Stomach (tissue), 9 donors: ENCODE data around the gene KLHL10. TPM values are rescaled to one million over a fixed set of nuclear protein-coding genes. Genes with fewer than 3 reads are reported as not detected.
"Not testable (repeated sequence)": the region's sequence is repeated elsewhere in the genome, so short reads cannot be mapped to it uniquely, and the experiment has no call there.

Source experiments
- DNase-seq, 2 donors: peaks; one replicate each; pipeline versions ENCODE4 v3.0.0 to v3.0.0-alpha.2; 2013 to 2019
- H3K27ac ChIP-seq, 5 donors: fragments of 200-600 bp in 4 of 5; sonication (generic) in 4 of 5; one replicate each; pipeline ENCODE4 v1.5.1; 2013 to 2019; ENCODE audit warnings: mild to moderate bottlenecking in 1 of 5, moderate library complexity in 1 of 5
- H3K27me3 ChIP-seq, 3 donors: fragments of 200-600 bp; sonication (generic); one replicate each; pipeline ENCODE4 v1.5.1; 2017 to 2019; ENCODE audit warnings: mixed run types in 1 of 3
- H3K36me3 ChIP-seq, 4 donors: fragments of 200-600 bp; sonication (generic); 1 replicate in 3 of 4; 2 replicates in 1 of 4; pipeline ENCODE4 v1.5.1; 2016 to 2019
- H3K4me1 ChIP-seq, 4 donors: fragments of 200-600 bp; sonication (generic); one replicate each; pipeline ENCODE4 v1.5.1; 2016 to 2019
- H3K4me3 ChIP-seq, 4 donors: fragments of 200-600 bp; sonication (generic) in 3 of 4; one replicate each; pipeline ENCODE4 v1.5.1; 2016 to 2019; ENCODE audit warnings: mild to moderate bottlenecking in 1 of 4
- H3K9me3 ChIP-seq, 4 donors: fragments of 200-600 bp; sonication (generic); one replicate each; pipeline ENCODE4 v1.5.1; 2016 to 2019
- CTCF ChIP-seq, 7 experiments: fragments of 450-650 bp in 4 of 7; fragments of 200-600 bp in 3 of 7; sonication (generic) in 3 of 7; IDR thresholded peaks; one replicate each; pipeline ENCODE4 v1.5.1; 2016 to 2019; ENCODE audit warnings: antibody characterized with exemption in 7 of 7, control low read depth in 2 of 7, mild to moderate bottlenecking in 1 of 7
- EP300 ChIP-seq: sonication (generic); formaldehyde crosslinking; IDR thresholded peaks from one replicate; pipeline ENCODE4 v1.6.1; 2017; ENCODE audit warnings: antibody characterized with exemption
- POLR2A ChIP-seq, 4 donors: fragments of 450-650 bp; IDR thresholded peaks; one replicate each; pipeline ENCODE4 v1.6.1; 2016; ENCODE audit warnings: antibody characterized with exemption in 4 of 4, control low read depth in 2 of 4, mild to moderate bottlenecking in 1 of 4, moderate library complexity in 1 of 4
- POLR2AphosphoS5 ChIP-seq, 3 donors: sonication (generic); formaldehyde crosslinking; IDR thresholded peaks; one replicate each; pipeline ENCODE4 v1.6.1; 2016; ENCODE audit warnings: antibody characterized with exemption in 3 of 3
- WGBS, 5 donors: extraction: QIAGEN DNeasy Blood & Tissue Kit in 3 of 5; methylation state at CpG; one replicate each; pipeline versions ENCODE4 v1.1.5 to v1.1.7; 2013 to 2018; 5-methylcytosine and 5-hydroxymethylcytosine counted together
- intact Hi-C: fragments of 100-400 bp; cut with DNase I; formaldehyde crosslinking; loops from one replicate; pipeline ENCODE4 v1.15.1; 2023; ENCODE audit warnings: low total_unique reads
- polyA plus RNA-seq, 3 donors: library from polyadenylated mRNA; stranded (reverse); fragments of 200-250 nt; gene quantifications; one replicate each; pipeline ENCODE4 v1.2.3, GENCODE V29; 2013
- total RNA-seq, 5 donors: library from RNA; depleted of rRNA; stranded (reverse); fragments of >200 nt; gene quantifications; one replicate each; pipeline versions ENCODE4 v1.1.0 to v1.2.3, GENCODE V29; 2014 to 2016
- donor health status: healthy with polysubstance abuse.
- donor health status: Bipolar disorder and iron deficiency.
- donor health status: healthy.

The KLHL10 gene
- total and polyA plus RNA-seq, 8 donors = 0.23 to 1.1 TPM; not detected in 6

- H3K36me3 ChIP-seq = peaks cover 61 to 96% (median 94%) of the 10 kb centered on the region in 4 donors
Observed at GRCh38 chr17:41873559-41874292, 36.1 kb downstream of the KLHL10 start.

GRCh38 chr17:41874293-41874670 lies 36.7 kb downstream of the KLHL10 start:
- H3K9me3 ChIP-seq, intact Hi-C loops, H3K27me3 ChIP-seq, H3K4me3 ChIP-seq, DNase-seq, H3K4me1 ChIP-seq, H3K27ac ChIP-seq: not testable (repeated sequence)
- 94 to 99% (median 96%) methylated on average over 7 to 9 of the region's 9 CpGs for WGBS, 5 donors
- H3K36me3 ChIP-seq = peaks cover 64 to 96% (median 94%) of the 10 kb centered on the region in 4 donors

More at GRCh38 chr17:41873559-41874292, 36.1 kb downstream of the KLHL10 start:
- WGBS, 5 donors = 95 to 99% (median 98%) methylated on average over 10 of the region's 10 CpGs
- Histone ChIP-seq H3K27ac (no peak overlapping the region), H3K4me3 (no peak overlapping the region), H3K4me1 (no peaks in the 10 kb centered on the region), H3K27me3 (no peaks in the 10 kb centered on the region), H3K9me3 (no peaks in the 10 kb centered on the region)
- TF ChIP-seq POLR2AphosphoS5 (IDR thresholded peaks at IDR 0.05) (no peak), EP300 (no peak), POLR2A (IDR thresholded peaks at IDR 0.05) (no peak), CTCF (IDR thresholded peaks at IDR 0.05) (no peak)
- intact Hi-C loops = no loop called here
- no peak for DNase-seq

- 76 to 90% (median 81%) methylated on average over 4 of the region's 4 CpGs for WGBS, 5 donors
- H3K36me3 ChIP-seq = peaks cover 57 to 94% (median 92%) of the 10 kb centered on the region in 4 donors
Observed at GRCh38 chr17:41880130-41880529, 42.5 kb downstream of the KLHL10 start.

GRCh38 chr17:41882756-41883155 lies 45.1 kb downstream of the KLHL10 start:
- no peak for DNase-seq
- Histone ChIP-seq H3K36me3 (peaks cover 74 to 99% (median 97%) of the 10 kb centered on the region in 4 donors), H3K9me3 (no peaks in the 10 kb centered on the region), H3K4me1 (no peaks in the 10 kb centered on the region), H3K27me3 (no peaks in the 10 kb centered on the region), H3K4me3 (no peak overlapping the region), H3K27ac (no peak overlapping the region)
- 87 to 91% (median 88%) methylated on average over 6 of the region's 6 CpGs for WGBS, 5 donors
- intact Hi-C loops = no loop called here
- TF ChIP-seq POLR2A (IDR thresholded peaks at IDR 0.05) (no peak), EP300 (no peak), CTCF (IDR thresholded peaks at IDR 0.05) (no peak), POLR2AphosphoS5 (IDR thresholded peaks at IDR 0.05) (no peak)

More at GRCh38 chr17:41880130-41880529, 42.5 kb downstream of the KLHL10 start:
- Histone ChIP-seq H3K4me1 (no peaks in the 10 kb centered on the region), H3K9me3 (no peaks in the 10 kb centered on the region), H3K4me3 (no peak overlapping the region), H3K27ac (no peak overlapping the region), H3K27me3 (no peaks in the 10 kb centered on the region)
- intact Hi-C loops = no loop called here
- DNase-seq = no peak
- TF ChIP-seq POLR2AphosphoS5 (IDR thresholded peaks at IDR 0.05) (no peak), POLR2A (IDR thresholded peaks at IDR 0.05) (no peak), CTCF (IDR thresholded peaks at IDR 0.05) (no peak), EP300 (no peak)

GRCh38 chr17:41885733-41886132 lies 48.1 kb downstream of the KLHL10 start:
- WGBS, 5 donors = 75 to 88% (median 85%) methylated on average over 5 to 6 of the region's 6 CpGs
- H3K9me3 ChIP-seq = no peaks in the 10 kb centered on the region
- H3K27ac ChIP-seq = no peak overlapping the region
- no peaks in the 10 kb centered on the region for H3K27me3 ChIP-seq
- TF ChIP-seq CTCF (IDR thresholded peaks at IDR 0.05) (no peak), EP300 (no peak), POLR2A (IDR thresholded peaks at IDR 0.05) (no peak), POLR2AphosphoS5 (IDR thresholded peaks at IDR 0.05) (no peak)
- no peak for DNase-seq
- intact Hi-C loops = no loop called here
- no peaks in the 10 kb centered on the region for H3K4me1 ChIP-seq
- H3K36me3 ChIP-seq = peaks cover 76 to 100% (median 99%) of the 10 kb centered on the region in 4 donors
- no peak overlapping the region for H3K4me3 ChIP-seq
